Femur (tissue), 1 donor: ENCODE measurements around the gene APEX1.
A peak's percentile ranks its signal among the peaks of the same experiment; 100 is the strongest.

ENCODE experiments used
- DNase-seq: peaks from one replicate; pipeline ENCODE4 v3.0.0-alpha.2; 2017

Gene APEX1

DNA sequence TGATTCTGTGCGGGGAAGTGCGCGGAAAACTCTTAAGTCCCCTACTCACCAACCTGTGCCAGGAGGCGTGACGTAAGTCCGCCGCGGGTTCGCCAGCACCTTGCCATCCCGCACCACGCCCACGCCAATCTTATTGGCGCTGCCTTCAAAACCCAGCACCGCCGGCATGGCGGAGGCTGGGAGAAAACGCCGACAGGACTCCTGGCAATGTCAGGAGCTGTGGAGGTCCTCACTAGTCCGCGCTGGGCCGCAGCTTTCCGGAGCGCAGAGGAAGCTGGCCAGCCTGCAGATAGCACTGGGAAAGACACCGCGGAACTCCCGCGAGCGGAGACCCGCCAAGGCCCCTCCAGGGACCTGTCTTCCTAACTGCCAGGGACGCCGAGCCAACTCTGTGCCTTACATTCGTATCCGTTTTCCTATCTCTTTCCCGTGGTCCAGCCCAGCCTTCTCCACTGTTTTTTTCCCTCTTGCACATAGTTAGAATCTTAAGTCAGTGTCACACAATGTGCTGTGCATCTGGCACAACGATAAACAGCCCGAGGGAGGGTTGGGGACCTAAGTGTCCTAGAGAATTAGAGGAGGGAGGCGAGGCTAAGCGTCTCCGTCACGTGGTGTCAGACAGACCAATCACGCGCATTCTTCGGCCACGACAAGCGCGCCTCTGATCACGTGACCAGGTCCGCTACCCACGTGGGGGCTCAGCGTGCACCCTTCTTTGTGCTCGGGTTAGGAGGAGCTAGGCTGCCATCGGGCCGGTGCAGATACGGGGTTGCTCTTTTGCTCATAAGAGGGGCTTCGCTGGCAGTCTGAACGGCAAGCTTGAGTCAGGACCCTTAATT, at the start of gene APEX1, which contains the start of gene OSGEP:
APEX1 (plus strand) TSS at position 711 of the 839 bp plus-strand sequence. CDS start 420 bp downstream, outside the sequence.
OSGEP (minus strand) TSS at position 297 of the 839 bp plus-strand sequence; CDS start at position 168, 129 bp downstream.
- peak; percentile 98 for DNase-seq

DNA sequence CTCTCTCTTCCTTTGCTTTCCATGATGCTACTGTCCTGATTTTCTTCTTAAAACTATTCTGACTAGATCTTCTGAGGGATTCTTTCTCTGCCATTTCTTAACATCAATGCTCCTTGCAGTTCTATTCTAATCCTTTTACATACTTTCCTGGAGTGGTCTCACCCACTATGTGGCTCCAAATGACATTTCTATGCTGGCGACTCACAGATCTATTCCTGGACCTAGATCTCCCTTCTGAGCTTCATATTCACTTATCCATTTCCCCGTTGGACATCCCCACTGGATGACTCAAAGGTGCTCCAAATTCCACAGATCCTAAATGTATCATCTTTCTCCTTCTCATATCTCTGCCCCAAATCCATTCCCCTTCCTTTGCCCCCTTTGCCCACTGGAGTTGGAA, 45.8 kb upstream of the APEX1 start:
- no peak for DNase-seq

DNA sequence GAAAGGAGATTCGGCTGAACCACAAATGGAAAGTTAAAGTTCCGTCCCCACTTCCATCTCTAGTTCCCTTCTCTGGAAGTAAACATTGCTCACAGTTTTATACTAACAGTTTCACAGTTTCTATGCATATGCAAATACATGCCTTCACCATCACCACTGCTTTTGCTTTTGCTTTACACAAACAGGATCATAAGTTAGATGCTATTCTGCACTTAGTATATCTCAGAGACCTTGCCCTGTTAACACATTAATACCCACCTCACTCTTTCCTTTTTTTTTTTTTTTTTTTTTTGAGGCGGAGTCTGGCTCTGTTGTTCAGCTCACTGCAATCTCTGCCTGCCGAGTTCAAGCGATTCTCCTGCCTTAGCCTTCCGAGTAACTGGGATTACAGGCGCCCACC, 42.6 kb upstream of the APEX1 start:
- no peak for DNase-seq

DNA sequence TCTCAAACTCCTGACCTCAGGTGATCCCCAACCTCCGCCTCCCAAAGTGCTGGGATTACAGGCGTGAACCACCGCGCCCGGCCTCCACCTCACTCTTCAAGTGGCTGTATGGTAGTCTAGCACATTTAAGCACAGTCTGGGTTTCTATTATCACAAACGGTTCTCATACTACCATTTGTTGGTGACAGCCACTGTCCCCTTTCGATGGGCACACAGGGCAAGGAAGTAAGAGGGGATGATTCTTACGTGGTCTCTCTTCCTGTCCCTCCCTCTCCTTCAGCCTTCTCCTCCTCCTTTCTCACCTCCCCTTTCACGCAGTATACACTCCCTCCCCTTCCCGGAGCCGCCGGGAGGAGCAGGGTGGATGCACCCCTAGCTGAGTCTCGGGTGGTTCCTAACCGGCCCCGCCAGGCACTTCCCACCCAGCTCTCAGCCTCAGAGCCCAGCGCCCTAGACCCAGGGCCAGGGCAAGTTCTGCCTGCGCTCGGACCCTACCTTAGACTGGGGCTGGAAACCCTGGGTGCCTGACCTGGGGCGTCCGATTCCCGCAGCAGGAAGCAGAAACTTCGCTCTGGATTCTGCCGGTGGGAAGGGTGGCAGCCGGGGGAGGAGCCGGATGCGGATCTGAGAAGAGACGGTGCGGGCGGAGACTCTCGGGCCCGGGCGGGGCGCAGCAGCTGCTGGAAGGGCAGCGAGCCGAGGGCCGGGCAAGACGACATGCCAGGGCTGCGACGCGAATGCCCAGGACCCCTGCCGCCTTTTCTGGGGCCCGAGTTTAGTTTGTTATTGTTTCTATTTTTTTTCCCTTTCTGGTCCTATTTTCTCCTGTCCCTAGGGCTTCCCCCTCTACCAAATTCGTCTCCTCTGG, 41.9 kb upstream of the APEX1 start, which contains the start of gene TEP1:
TEP1 (minus strand) TSS at position 626 of the 868 bp plus-strand sequence. CDS start 5,062 bp downstream, outside the sequence.
- DNase-seq: peak; percentile 91

DNA sequence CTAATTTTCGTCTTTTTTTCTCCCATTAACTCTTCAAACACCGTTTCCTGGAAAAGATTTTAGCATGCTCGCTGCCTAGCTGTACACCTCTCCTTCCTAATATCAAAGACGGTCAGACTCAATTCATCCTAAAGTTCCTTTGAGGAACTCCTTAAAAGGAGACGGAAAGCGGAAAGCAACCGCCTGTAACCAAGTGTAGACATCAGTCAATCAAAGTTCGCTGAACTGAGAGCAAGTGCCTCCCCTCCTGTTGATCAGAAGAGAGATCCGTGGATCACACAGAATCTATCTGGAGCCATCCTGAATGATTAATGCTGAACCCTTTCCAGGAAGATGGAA, 41.3 kb upstream of the APEX1 start:
- no peak for DNase-seq

DNA sequence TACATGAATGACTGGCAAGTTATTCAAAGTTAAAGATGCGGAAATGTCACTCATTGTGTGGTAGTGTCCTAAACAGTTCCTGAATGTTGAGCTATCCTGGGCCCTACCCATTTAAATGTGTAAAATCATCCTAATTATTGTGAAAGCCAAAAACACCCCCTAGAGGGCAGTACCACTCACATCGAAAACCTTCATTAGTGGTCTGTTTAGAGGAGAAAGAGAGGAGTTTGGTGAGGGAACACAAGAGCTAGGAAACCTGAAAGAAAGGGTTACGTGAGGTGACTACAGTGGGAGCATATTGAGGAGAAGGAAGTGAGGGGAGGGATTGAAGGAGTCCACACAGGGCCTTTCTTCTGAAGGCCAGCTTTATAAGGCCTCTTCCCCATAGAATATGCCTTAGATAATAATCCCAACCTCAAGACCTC, 39.2 kb upstream of the APEX1 start:
- DNase-seq: no peak

DNA sequence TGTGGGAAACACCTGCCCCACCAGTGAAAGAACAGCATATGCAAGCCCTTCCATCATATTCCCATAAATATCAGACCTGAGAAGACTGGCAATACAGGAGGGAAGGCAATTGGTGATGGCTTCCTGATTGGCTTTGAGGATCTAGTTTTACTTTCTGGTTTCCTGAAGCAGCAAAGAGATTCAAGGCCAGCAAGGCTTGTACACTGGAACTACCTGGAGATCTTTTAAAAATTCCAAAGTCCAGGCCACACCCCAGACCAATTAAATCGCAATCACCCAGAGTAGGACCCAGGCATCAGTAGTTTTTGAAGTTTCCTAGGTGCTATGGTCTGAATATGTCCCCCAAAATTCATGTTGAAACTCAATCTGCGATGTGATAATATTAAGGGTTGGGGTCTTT, 38.8 kb upstream of the APEX1 start:
- no peak for DNase-seq

DNA sequence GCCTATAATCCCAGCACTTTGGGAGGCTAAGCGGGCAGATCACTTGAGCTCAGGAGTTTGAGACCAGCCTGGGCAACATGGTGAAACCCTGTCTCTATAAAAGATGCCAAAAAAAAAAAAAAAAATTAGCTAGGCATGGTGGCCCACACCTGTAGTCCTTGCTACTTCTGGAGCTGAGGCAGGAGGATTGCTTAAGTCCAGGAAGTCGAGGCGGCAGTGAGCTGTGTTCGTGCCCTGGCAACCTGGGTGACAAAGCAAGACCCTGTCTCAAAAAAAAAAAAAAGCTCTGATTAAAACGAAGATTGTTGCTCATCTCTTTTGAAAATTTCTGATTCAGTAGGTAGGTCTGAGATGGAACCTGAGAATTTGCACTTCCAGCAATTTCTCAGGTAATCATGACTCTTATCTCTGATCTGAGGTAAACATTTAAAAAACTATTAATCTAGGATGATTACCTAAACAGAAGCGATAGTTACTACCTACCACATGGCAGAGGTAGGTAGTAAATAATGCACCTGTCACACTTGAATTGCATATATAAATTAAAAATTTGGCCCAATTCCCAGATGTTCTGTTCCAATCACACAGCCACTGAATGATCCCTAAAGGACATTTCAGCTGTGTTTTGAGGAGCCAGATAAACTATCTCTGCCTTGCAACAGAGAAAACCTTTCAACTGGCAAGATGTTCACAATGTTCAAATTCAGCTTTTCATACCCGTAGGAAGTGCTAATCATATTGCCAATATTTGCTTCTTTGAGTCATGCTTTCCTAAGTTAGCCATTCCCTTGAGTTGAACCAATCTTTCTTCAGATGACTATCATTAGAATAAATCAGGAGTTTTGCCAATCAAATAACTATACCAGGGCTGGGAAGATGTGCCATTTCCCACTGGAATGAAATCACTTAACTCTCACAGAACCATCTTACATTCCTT, 37.5 kb upstream of the APEX1 start:
- DNase-seq: no peak

DNA sequence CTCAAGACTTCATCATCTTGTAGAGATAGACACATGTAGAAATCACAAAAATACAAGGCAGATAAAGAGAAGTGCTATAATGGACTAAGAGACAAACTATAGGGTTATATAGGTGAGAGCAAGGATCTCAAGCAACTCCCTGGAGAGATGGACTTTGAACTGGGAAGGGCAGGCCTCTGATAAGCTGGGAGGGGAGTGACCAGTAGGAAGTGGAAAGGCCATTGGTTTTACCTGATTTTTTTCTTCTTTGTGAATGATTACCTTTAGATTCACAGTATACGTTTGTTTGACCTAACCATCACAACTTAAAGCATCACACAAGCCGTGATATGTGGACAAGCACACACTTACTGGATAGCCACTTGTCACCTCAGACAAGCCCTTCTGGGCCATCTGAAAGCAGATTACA, 36.5 kb upstream of the APEX1 start:
- no peak for DNase-seq

DNA sequence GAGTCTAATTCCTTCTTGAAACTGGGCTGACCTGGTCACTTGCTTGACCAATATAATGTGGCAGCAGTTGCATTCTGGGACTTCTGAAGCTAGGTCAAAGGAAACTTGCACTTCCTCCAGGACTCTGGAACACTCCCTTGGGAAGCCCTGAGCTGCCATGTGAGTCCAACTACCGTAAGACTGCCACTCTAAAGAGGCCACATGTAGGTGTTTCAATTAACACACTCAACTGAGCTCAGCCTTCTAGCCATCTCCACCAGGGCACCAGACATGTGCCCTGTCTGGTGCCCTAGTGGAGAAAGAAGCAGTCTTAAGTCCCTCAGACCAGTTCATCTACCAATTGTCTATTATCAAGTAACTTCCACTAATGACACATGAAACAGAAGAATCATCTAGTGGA, 35.6 kb upstream of the APEX1 start:
- DNase-seq: no peak

DNA sequence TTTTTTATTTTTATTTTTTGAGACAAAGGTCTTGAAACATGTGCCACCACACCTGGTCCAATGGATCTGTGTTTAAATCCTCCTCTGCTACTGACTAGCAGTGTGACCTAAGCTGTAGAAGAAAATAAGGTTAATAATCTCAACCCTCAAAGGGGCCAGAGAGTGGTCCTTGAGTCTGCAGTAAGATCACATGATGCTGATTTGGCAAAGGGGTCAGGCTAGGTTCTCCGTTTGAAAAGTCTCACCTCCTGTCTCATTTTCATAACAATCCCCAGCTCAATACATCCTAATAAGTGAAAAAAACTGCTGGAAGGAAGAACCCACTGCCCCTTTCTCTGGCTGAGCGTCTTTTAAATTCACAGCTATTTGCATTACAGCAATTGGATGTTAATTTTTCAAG, 33.8 kb upstream of the APEX1 start:
- no peak for DNase-seq

DNA sequence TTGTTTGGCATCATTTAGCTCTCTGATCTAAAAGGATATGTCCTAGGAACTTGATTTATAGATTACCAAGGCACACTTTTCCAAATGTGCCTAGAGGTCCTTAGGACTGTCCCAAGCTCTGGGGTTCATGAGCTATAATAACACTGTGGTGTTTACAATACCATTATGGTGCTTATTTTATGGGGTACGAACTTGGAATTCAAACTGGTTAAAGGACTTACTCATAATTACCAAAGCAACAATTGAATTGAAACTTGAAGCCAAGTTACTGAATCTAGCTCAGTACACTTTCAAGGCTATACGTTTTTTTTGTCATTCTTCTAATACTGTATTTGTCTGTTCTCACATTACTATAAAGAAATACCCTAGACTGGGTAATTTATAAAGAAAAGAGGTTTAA, 32.1 kb upstream of the APEX1 start:
- no peak for DNase-seq

DNA sequence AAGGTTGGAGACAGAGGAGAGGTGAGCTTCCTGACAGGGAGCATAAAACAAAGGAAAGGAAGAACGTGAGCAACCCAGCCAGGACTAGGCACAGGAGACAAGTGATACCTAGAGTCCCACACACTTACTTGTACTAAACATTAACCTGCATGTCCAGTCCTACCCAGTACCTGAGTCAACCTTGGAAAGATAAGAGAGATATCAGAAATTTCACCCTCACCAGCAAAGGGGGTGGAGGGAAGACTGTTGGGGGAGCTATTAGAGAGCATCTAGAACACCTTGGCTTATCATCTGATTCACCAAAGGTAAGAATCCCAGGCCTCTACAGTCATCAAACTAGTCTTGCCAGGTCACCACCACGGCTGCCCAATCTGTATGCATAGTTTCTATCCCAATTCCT, 30.2 kb upstream of the APEX1 start:
- no peak for DNase-seq

DNA sequence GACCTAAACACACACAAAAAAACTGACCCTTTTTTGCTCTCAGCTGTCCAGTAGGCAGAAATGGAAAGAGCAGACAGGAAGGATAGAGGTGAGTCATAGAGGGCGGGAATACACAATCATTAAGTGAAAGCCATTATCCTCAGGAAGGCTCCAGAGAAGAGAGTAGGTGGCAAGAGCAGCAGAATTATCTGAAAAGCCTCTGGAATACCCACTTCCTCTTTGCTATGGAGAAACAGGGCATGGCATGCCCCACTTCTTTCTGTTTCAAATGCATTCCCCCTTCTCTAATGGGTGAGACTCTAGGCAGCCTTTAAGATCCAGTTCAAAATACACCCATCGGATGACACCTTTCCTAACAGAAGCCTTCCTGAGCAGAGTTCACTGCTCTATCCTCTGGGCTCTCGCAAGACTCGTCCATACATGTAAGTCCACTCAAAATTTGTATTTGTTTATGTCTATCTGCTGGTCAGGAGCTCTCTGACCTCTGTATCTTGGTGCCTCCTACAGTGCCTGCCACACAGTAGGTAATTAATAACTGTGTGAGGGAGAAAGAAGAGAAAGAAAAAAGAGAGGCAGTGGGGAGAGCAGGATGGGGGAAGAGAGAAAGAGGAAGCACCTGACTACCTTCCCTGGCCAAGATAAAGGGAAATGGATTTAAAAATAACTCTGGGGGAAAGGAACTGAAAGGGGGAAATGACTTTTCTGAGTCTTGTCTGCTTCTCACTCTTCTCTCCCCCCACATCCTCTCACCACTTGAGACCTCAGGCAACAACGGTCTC, 27.6 kb upstream of the APEX1 start:
- no peak for DNase-seq

DNA sequence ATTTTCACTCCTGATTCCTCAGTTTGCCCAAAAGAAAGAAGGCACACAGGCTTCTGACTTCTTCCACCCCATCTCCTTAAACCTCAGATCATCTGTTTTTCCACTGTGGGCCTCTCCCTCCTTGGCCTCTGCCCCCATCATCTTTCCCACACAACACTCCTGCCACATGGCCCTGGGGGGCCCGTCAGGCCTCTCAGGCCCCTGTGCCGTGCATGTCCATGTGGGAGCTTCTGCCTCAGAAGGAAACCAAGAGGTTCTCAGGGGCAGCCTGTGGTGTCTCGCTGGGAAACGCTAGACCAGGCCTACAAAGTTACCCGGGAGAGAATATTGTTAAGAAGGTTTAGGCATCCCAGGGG, 27.0 kb upstream of the APEX1 start:
- no peak for DNase-seq

DNA sequence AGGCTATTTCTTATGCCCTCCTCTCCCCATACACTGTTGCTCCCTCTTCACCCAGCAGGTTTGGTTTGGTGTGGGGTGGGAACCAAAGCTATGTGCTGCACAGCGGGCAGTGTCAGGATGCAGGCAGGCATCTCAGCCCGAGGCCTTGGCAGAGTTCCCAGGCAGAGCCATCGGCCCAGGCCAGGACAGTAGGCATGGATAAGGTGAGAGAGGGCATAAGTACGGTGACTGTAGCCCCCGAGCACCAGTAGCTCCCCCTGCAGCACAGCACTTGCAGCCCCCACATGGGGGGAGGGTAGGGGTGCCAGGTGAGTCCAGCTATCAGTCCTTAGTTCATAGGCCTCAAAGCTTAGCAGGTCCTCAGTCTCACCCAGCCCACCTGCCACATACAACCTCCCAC, 26.2 kb upstream of the APEX1 start:
- DNase-seq: no peak

DNA sequence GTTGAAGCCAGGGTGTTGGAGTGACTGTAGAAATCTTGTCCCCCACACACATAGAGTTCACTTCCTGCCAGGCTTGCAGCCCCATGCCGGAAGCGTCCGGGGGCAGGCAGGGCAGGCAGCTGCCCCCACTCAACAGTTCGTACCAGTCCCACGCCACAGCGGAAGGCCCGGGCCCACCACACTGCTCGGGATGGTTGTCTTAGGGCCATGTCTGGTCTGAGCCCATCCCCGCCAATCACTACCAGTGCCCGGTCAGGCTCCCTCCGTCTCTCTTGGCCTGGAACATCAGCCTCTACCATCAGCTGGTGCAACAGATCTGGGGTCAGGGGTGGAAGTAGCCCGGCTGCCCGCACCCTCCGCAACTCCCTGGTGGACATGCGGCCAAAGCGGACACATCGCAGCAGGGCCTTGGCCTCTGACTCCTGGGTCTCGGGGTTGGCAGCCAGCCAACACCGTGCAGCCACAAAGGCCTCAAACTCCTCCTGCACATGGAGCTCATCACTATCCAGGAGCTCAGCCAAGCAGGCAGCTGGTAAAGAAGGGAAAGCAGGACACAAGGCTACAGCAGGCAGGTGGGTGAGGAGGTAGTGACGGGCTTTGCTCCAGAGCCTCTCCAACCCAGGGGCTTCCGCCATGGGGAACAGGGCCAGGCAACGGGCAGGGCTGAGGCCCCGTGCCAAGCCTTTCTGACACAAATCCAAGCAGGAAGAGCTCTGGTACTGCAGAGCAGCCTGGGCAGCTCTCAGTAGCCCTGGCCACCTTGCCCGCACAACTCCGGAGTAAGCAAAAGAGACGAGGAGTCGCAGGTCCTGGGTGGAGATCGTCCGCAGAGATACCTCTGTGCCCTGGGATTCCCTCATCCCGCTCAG, 25.0 kb upstream of the APEX1 start:
- no peak for DNase-seq

DNA sequence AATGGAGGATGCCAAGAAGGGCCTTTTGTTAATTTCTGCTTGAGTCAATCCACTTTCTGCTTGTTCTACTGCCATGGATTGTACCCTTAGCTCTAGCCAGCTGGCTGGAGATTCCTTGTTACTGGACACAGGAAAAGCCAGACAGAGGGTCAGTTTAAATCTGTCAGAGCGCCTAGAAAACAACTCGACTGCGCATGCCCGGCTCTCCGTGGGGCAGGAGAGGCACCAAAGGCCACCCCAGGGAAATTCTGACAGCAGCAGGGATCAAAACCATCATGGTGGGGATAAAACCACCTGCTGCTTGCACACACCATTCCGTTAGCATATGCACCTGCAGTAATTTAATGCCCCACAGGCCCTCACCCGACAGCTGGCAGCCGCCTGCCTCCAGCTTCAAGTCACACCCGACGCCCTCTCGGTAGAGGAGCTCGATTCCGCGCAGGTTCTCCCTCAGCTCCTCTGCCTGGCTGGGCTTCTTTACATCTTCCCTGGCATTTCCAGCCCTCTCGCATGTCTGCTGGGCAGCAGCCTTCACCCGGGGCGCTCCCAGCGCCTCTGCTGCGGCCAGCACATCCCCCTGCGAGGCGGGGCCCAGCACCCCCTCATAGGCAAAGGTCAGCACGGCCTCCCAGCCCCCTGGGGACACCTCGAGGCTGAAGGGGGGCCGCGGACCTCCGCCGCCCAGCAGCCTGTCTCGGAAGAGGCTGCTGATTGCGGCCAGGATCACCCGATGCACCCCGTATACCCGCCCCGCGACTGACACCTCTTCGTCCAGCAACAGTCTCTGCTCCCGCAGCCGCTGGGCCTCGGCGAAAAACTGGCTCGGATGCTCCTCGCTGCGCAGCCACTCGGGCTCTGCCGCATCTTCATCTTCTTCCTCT, 20.1 kb upstream of the APEX1 start:
- peak; percentile 50 for DNase-seq

DNA sequence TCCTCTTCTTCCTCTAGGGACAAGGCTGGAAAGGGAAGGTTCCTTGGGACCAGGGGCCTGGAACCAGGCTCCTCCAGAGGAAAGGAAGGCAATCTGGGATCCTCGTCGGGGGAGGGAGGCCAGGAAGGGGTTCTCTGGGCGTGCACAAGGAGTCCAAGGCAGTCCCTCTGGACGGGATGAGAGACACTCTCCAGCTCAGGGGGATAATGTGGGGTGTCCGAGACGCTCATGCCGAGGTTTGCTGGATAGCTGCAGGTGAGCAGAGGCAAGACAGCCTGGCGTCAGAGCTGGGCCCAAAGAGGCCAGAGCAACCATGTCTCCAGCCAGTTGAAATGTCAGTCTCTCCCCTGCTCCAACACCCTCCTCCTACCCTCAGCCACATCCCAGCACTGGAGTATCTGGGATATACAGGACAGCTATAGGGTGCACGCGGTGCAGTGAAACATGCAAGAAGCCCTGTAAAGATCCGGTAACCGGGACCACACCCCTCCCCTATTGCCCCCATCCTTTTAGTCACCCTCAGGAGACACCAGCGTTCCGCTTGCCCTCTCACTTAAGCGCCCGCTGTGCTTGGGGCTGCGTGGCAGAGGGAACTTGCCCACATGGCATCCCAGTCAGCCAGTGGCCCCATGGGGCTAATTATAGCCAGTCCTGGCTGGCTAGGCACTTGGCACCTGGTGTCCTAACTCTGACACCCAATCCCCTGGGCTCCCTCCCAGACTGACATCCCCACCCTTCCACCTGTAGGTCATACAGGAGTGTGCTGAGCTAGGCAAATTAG, 19.3 kb upstream of the APEX1 start, which contains the start of gene KLHL33:
KLHL33 (minus strand) TSS at position 585 of the 781 bp plus-strand sequence; CDS start at position 230, 355 bp downstream.
- no peak for DNase-seq
